Caco-2 (cell line): ENCODE measurements around the gene ANKRD45. TPM values are rescaled to one million over a fixed set of nuclear protein-coding genes. Genes with fewer than 3 reads are reported as not detected.

Experiments used
- BruUV-seq: library from RNA; stranded (reverse); fragments of 400-500 nt; replicated peaks from 2 replicates; lab custom pipeline; 2021; lab: Mats Ljungman, UMichigan
- CTCF ChIA-PET: fragments of 300-600 bp; sonication (Branson Sonifier 250); formaldehyde crosslinking; loops from one replicate; lab custom pipeline; 2022; ENCODE audit warnings: antibody characterized with exemption; lab: Charles Lee
- POLR2A ChIA-PET: fragments of 300-600 bp; sonication (Branson Sonifier 250); formaldehyde crosslinking; loops from one replicate; lab custom pipeline; 2022; ENCODE audit warnings: antibody characterized with exemption; lab: Charles Lee
- DNase-seq, 2 experiments: peaks; one replicate each; pipeline versions ENCODE4 v3.0.0 to v3.0.0-alpha.2; 2020 to 2022
- H3K27me3 ChIP-seq: replicated peaks from 2 replicates; pipeline ENCODE4 v1.6.0; 2011; ENCODE audit warnings: low read length; ENCODE audit not compliant: control insufficient read depth, insufficient read depth
- H3K36me3 ChIP-seq: 2 replicates; pipeline ENCODE4 v1.5.1; 2011; ENCODE audit warnings: low read length; ENCODE audit not compliant: control insufficient read depth, insufficient read depth
- H3K4me1 ChIP-seq: fragments of 250-450 bp; sonication (Bioruptor Pico); 2 replicates; pipeline ENCODE4 v1.5.1; 2020; ENCODE audit warnings: mild to moderate bottlenecking
- H3K4me3 ChIP-seq: 2 replicates; pipeline ENCODE4 v1.5.1; 2011; ENCODE audit warnings: low read depth, mild to moderate bottlenecking, control low read depth, low read length
- H3K9me3 ChIP-seq: fragments of 250-450 bp; sonication (Bioruptor Pico); 2 replicates; pipeline ENCODE4 v1.5.1; 2020; ENCODE audit warnings: mild to moderate bottlenecking, moderate library complexity
- H3K27ac Mint-ChIP-seq: one replicate; pipeline ENCODE4 v1.8.0; 2022; ENCODE audit warnings: mixed read lengths; ENCODE audit not compliant: unreplicated experiment
- H3K27me3 Mint-ChIP-seq: one replicate; pipeline ENCODE4 v1.8.0; 2022; ENCODE audit warnings: mixed read lengths; ENCODE audit not compliant: insufficient read depth, unreplicated experiment
- H3K36me3 Mint-ChIP-seq: one replicate; pipeline ENCODE4 v1.8.0; 2022; ENCODE audit warnings: mild to moderate bottlenecking, mixed read lengths; ENCODE audit not compliant: insufficient read depth, unreplicated experiment
- H3K4me1 Mint-ChIP-seq: one replicate; pipeline ENCODE4 v1.8.0; 2022; ENCODE audit warnings: low read depth, mixed read lengths; ENCODE audit not compliant: unreplicated experiment
- H3K4me3 Mint-ChIP-seq: one replicate; pipeline ENCODE4 v1.8.0; 2022; ENCODE audit warnings: mild to moderate bottlenecking, moderate library complexity, mixed read lengths; ENCODE audit not compliant: unreplicated experiment
- H3K9me3 Mint-ChIP-seq: one replicate; pipeline ENCODE4 v1.8.0; 2022; ENCODE audit warnings: mixed read lengths; ENCODE audit not compliant: unreplicated experiment
- intact Hi-C: fragments of 100-400 bp; cut with micrococcal nuclease; formaldehyde crosslinking; loops from one replicate; pipeline ENCODE4 v1.10.0; 2022; ENCODE audit not compliant: unreplicated experiment
- total RNA-seq: library from RNA; stranded (reverse); gene quantifications from 2 replicates; pipeline ENCODE4 v1.2.3, GENCODE V29; 2022
- TF ChIP-seq, protein P1 (sequence below), 2 experiments: fragments of 200-600 bp in 1 of 2; IDR thresholded peaks; 1 replicate in 1 of 2; 2 replicates in 1 of 2; pipeline versions ENCODE4 v1.5.1 to v1.8.0; 2011 to 2022; ENCODE audit warnings: antibody characterized with exemption in 1 of 2, control low read depth in 1 of 2, inconsistent platforms in 1 of 2, low read depth in 1 of 2, low read length in 1 of 2, mild to moderate bottlenecking in 1 of 2, moderate library complexity in 1 of 2; ENCODE audit not compliant: insufficient read depth in 1 of 2, severe bottlenecking in 1 of 2, unreplicated experiment in 1 of 2

ANKRD45 gene
- total RNA-seq, 1 experiment from 2014 or later = not detected

DNA sequence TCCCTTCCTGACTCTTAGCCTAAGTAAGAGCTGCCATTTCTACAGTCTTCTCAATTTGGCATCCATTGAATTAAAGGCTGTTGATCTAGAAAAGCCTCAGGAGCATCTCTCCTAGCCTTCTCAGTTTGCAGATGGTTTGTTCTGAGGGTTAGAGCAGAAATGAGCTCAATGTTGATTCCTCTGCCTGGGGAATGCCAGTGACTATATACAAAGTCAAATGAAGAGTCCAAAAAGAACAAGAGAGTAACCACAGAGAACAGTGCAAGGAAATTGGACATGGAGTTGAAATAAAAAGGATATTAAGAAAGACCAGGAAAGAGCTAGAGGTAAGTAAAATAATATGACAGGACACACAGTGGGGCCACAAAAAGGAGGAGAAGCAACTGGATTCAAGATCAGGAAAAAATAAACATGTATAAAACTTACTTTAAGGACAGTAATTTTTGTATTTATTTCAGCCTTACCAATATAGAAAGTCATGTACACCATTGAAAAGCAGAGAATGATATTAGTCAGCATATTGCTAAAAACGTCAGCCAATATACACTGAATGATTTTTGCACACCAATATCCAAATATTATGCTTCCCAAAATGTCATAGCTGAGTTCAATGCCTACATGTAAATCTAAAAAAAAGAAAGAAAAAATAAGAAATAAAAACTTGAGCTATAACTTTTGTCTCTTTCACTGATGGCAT, 88.1 kb downstream of the ANKRD45 start:
- ChIA-PET CTCF (no interaction called here), POLR2A (no interaction called here)
- no peak for DNase-seq
- H3K9me3 Mint-ChIP-seq = no peaks in the 10 kb centered on the region
- intact Hi-C loops = no loop called here
- Histone ChIP-seq H3K27me3 (no peaks in the 10 kb centered on the region), H3K36me3 (no peaks in the 10 kb centered on the region), H3K9me3 (no peaks in the 10 kb centered on the region), H3K4me3 (no peak overlapping the region), H3K4me1 (no peaks in the 10 kb centered on the region)
- H3K27ac Mint-ChIP-seq = no peak overlapping the region
- TF ChIP-seq, protein P1, sequence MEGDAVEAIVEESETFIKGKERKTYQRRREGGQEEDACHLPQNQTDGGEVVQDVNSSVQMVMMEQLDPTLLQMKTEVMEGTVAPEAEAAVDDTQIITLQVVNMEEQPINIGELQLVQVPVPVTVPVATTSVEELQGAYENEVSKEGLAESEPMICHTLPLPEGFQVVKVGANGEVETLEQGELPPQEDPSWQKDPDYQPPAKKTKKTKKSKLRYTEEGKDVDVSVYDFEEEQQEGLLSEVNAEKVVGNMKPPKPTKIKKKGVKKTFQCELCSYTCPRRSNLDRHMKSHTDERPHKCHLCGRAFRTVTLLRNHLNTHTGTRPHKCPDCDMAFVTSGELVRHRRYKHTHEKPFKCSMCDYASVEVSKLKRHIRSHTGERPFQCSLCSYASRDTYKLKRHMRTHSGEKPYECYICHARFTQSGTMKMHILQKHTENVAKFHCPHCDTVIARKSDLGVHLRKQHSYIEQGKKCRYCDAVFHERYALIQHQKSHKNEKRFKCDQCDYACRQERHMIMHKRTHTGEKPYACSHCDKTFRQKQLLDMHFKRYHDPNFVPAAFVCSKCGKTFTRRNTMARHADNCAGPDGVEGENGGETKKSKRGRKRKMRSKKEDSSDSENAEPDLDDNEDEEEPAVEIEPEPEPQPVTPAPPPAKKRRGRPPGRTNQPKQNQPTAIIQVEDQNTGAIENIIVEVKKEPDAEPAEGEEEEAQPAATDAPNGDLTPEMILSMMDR (IDR thresholded peaks at IDR 0.05; ENCODE audit: insufficient read depth in 1 of 2, low read depth in 1 of 2, low read length in 1 of 2, severe bottlenecking in 1 of 2, unreplicated experiment in 1 of 2) = no peak
- no peaks in the 10 kb centered on the region for H3K4me1 Mint-ChIP-seq
- no peaks in the 10 kb centered on the region for H3K36me3 Mint-ChIP-seq
- H3K4me3 Mint-ChIP-seq = no peak overlapping the region
- no TSS peak for BruUV-seq
- peaks cover 19% of the 10 kb centered on the region for H3K27me3 Mint-ChIP-seq

DNA sequence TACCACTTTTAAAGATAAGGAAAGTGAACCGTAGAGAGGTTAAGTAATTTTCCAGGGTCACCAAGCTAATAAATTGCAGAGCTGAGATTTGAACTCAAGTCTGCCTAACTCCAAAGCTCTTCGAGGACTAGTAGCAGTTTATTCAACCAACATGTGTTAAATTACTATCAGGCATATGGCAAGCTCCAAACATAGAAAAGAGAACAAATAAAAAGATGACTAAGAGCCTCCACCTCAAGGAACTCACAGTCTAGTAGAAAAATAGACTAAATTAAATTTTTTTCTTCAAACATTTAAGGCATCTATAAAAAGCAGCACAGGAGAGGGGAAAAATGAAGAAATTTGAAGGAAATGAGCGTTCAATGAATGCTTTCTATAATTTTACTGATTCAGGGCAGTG, 89.0 kb downstream of the ANKRD45 start:
- Mint-ChIP-seq H3K4me3 (no peak overlapping the region), H3K36me3 (no peaks in the 10 kb centered on the region), H3K4me1 (no peaks in the 10 kb centered on the region), H3K9me3 (no peaks in the 10 kb centered on the region), H3K27ac (no peak overlapping the region), H3K27me3 (peaks cover 14% of the 10 kb centered on the region)
- Histone ChIP-seq H3K36me3 (no peaks in the 10 kb centered on the region), H3K4me3 (no peak overlapping the region), H3K4me1 (no peaks in the 10 kb centered on the region), H3K9me3 (no peaks in the 10 kb centered on the region), H3K27me3 (no peaks in the 10 kb centered on the region)
- intact Hi-C loops = no loop called here
- no peak for DNase-seq
- ChIA-PET CTCF (no interaction called here), POLR2A (no interaction called here)
- BruUV-seq = no TSS peak
- TF ChIP-seq, protein P1 (IDR thresholded peaks at IDR 0.05; ENCODE audit: insufficient read depth in 1 of 2, low read depth in 1 of 2, low read length in 1 of 2, severe bottlenecking in 1 of 2, unreplicated experiment in 1 of 2) = no peak

DNA sequence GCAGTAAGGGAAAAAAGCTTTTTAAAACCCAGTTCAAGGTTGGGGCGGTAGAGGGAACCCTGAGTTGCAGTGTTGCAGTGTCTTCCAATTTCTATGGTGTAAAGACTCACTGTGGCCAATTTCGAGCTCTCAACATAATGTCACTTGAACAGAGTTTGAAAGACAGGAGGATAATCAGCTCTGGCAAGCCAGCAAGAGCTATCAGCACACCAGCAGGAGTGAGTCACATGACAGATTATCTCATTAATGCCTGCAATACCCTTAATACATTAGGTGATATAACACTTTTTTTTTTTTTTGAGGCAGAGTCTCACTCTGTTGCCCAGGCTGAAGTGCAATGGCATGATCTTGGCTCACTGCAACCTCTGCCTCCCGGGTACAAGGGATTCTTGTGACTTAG, 89.6 kb downstream of the ANKRD45 start:
- TF ChIP-seq, protein P1 (IDR thresholded peaks at IDR 0.05; ENCODE audit: insufficient read depth in 1 of 2, low read depth in 1 of 2, low read length in 1 of 2, severe bottlenecking in 1 of 2, unreplicated experiment in 1 of 2) = no peak
- Histone ChIP-seq H3K9me3 (no peaks in the 10 kb centered on the region), H3K4me3 (no peak overlapping the region), H3K4me1 (no peaks in the 10 kb centered on the region), H3K27me3 (no peaks in the 10 kb centered on the region), H3K36me3 (no peaks in the 10 kb centered on the region)
- no peaks in the 10 kb centered on the region for H3K4me1 Mint-ChIP-seq
- no peak overlapping the region for H3K27ac Mint-ChIP-seq
- intact Hi-C loops = no loop called here
- ChIA-PET POLR2A (no interaction called here), CTCF (interaction anchor here (0.8 kb wide), 1 partner anchor 17 kb away, joined by 4 read pairs; no protein-coding TSS in a partner anchor)
- no peak overlapping the region for H3K4me3 Mint-ChIP-seq
- H3K9me3 Mint-ChIP-seq = no peaks in the 10 kb centered on the region
- DNase-seq = no peak
- no TSS peak for BruUV-seq
- peaks cover 14% of the 10 kb centered on the region for H3K27me3 Mint-ChIP-seq
- no peaks in the 10 kb centered on the region for H3K36me3 Mint-ChIP-seq
